ENCODE data around the gene GOLM1.

- no peak for TF ChIP-seq POLR2A (IDR thresholded peaks at IDR 0.05; ENCODE audit: low read depth)
- no peak for TF ChIP-seq CTCF (IDR thresholded peaks at IDR 0.05)
- TF ChIP-seq EP300 (IDR thresholded peaks at IDR 0.05), result no peak
Observed at GRCh38 chr9:86082870-86083269, 16.5 kb downstream of the GOLM1 start.
